EH (cell line): Measurements from ENCODE around the gene LIPG.

Source experiments
- DNase-seq: peaks from one replicate; pipeline ENCODE4 v3.0.0-alpha.2; 2015; ENCODE audit warnings: low read depth

The LIPG gene

GRCh38 chr18:49546719-49547273 lies 15.1 kb upstream of the LIPG start:
- DNase-seq: no peak

- DNase-seq: peak; percentile 15
Measured at GRCh38 chr18:49547701-49548100, 14.2 kb upstream of the LIPG start.

GRCh38 chr18:49548229-49548636 lies 13.6 kb upstream of the LIPG start:
- peak; percentile 32 for DNase-seq

GRCh38 chr18:49550621-49551339 lies 11.1 kb upstream of the LIPG start:
- DNase-seq: no peak

- no peak for DNase-seq
Measured at GRCh38 chr18:49553003-49553402, 8.9 kb upstream of the LIPG start.

GRCh38 chr18:49555641-49556040 lies 6.2 kb upstream of the LIPG start:
- no peak for DNase-seq

GRCh38 chr18:49558356-49558755 lies 3.5 kb upstream of the LIPG start:
- no peak for DNase-seq

GRCh38 chr18:49559326-49559931 lies 2.4 kb upstream of the LIPG start:
- peak; percentile 52 for DNase-seq

- DNase-seq: no peak
Measured at GRCh38 chr18:49560277-49560623, 1.6 kb upstream of the LIPG start.

- DNase-seq: no peak
Measured at GRCh38 chr18:49560624-49561288, 1.1 kb upstream of the LIPG start.

GRCh38 chr18:49562481-49563129 lies 748 bp downstream of the LIPG start:
- DNase-seq: no peak

GRCh38 chr18:49563130-49563540 lies 1.3 kb downstream of the LIPG start:
- peak; percentile 45 for DNase-seq

- no peak for DNase-seq
Measured at GRCh38 chr18:49563701-49564517, 2.1 kb downstream of the LIPG start.

- DNase-seq: no peak
Measured at GRCh38 chr18:49564518-49564834, 2.6 kb downstream of the LIPG start.

GRCh38 chr18:49565101-49565500 lies 3.2 kb downstream of the LIPG start:
- DNase-seq: no peak

GRCh38 chr18:49565612-49566011 lies 3.8 kb downstream of the LIPG start:
- DNase-seq: peak; percentile 17

- DNase-seq: no peak
Measured at GRCh38 chr18:49566217-49566770, 4.4 kb downstream of the LIPG start.

GRCh38 chr18:49566985-49567384 lies 5.1 kb downstream of the LIPG start:
- DNase-seq: no peak

- no peak for DNase-seq
Measured at GRCh38 chr18:49569724-49570123, 7.9 kb downstream of the LIPG start.

- no peak for DNase-seq
Measured at GRCh38 chr18:49570836-49571235, 9.0 kb downstream of the LIPG start.

GRCh38 chr18:49572611-49573345 lies 10.9 kb downstream of the LIPG start:
- DNase-seq: no peak
